ENCODE data around the gene CTNNA3.

GRCh38 chr10:67678335-67678974, 17.5 kb downstream of the CTNNA3 start:
- TF ChIP-seq CTCF (IDR thresholded peaks at IDR 0.05 in 4 of 5, conservative IDR thresholded peaks at IDR 0.05 in 1 of 5): no peak
- no peak for TF ChIP-seq POLR2A (IDR thresholded peaks at IDR 0.05)
